HG03139 (cell line): ENCODE results near the gene CATSPERE.
A peak's percentile ranks its signal among the peaks of the same experiment; 100 is the strongest.
"Not testable (repeated sequence)": the region's sequence is repeated elsewhere in the genome, so short reads cannot be mapped to it uniquely, and the experiment has no call there.

Experiments
- ATAC-seq: cut with Tn5 transposase; IDR thresholded peaks from one replicate; pipeline ENCODE4 v1.9.1; 2021; ENCODE audit not compliant: unreplicated experiment

The CATSPERE gene

DNA sequence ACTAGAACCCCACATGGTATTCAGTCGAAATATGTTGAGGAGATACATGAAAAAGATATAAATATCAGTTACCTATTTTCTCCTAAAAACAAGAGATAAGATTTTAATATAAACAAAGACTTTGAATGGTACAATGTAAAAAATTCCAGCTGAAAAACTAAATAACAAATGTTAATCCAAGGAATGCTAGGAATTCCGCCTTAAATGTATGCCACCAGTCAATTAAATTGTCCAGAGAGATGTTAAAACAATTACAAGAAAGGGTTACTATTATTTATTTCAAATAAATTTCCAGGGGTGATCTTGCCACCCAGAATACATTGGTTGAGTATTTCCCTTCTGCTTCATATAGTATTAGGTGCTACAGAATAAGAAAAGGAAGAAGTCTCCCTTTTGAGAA, 13.5 kb upstream of the CATSPERE start:
- ATAC-seq, result no peak

DNA sequence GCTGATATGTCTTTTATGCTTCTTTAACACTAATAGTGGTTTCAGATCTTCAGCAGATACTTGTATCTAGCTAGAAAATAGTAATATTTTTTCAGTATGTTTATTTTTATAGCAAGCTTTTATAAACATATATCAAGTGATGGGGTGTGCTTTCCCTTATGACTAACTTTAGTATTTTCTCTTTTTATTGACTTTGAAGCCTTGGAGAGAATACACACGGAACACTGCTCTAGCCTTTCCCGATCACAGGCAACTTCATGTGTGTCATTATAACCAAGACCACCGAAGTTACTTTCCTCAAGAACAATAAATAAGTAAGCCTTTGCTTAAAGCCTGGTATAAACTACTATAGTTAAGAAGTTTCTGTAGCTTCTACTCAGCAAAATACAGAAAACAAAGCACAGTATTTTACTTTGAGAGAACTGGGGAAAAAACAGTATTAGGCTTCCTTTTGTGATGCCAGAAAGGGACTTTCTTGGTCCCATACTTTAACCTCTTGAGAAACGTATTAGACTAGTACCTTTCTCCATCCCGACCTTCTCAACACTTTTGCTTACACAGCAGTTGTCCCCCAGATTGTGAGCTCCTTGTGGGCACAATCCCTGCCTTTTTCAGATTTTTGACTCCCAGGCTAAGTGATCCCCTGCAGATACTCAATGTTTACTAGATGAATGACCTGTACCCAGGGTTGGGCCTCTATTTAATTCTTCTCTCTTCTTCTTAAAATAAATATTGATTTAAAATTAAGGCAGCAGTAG, 12.6 kb upstream of the CATSPERE start:
- ATAC-seq, result no peak

DNA sequence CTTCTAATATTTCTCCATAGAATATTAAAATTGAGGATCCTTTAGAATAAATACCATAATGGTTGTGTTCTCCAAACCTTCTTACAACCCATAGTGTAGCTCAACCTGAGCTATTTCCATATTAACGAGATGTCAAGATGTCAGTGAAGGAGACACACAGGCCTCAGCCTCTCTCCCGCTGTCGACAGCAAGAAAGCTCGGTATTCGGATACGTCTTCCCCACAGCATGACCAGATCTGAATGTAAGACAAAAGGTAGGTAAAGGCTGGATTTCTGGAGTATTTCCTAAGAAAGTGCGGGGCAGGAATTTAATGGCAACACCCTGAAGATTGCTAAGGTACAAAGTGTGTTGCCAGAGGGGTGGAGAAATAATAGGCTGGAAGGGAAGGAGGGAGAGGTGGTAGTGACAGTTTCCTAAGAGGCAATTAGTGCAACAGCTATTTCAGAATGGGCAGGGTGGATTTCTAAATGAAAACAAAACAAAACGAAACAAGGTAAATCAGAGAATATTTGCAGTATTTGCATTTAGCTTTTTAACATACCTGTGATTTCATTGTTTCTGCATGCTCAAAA, 11.1 kb upstream of the CATSPERE start:
- ATAC-seq, result no peak

DNA sequence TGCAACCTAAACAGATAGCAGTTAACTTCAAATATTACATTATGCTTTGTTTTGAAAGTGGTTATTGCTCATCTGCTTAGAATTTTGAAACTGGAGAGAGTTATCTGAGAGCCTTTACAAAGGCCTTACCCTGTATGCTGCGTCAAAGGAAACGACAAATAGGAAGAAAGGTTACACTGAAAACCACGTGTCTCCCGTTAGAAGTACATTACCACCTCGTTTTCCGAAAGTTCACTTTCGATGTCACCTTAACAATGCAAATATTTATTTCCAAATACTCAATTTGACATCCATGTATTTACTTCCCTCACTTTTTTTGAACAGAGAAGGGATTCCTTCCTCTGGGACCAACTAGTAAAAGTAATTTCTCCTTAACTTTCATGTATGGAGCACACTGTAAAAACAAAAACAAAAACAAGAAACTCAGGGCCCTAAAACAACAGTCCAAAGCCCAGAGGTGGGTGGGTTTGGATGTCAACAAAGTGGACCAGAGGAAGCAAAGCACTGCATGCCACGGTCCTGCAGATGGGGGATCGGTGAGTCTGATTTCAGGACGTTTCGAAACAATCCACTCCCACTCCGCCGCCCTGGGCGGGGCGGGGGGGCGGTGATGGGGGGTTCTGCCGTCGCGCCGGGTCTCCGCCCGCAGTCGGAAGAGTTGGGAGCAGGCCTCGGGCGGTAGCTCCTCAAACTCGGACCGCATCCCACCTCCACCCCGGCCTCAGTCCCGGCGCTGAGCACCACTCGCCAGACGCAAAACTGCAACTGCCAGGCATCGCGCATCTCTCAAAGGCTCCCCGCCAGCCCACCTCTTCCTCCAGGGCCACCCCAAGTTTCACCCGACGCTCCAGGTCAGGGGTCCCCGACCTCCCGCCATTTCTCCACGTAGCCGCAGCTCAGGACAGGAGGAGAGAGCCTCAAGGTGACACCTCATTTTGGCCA, 10.2 kb upstream of the CATSPERE start:
- peak; percentile 10 for ATAC-seq

DNA sequence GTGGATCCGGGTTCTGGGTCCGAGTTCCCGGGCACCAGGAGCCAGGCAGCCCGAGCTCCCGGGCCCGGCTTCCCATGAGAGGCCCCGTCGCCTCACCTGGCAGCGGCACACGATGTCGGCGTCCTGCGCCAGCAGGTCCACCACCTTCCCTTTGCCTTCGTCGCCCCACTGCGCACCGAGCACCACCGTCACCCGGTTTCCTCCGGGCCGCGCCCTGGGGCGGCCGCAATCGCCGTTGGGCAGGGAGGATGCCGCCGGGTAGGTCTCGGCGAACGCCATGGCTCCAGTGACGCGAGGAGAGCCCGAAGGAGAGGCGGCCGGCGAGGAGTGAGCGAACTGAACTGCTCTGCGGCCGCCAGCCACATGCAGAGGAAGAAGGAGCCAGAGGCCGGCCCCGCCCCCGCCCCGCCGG, 9.5 kb upstream of the CATSPERE start, which contains the start of gene ADSS2:
TSS of gene ADSS2 (minus strand) at position 371 of the 412 bp plus-strand sequence. CDS start at position 279, 92 bp downstream.
- ATAC-seq, result no peak

DNA sequence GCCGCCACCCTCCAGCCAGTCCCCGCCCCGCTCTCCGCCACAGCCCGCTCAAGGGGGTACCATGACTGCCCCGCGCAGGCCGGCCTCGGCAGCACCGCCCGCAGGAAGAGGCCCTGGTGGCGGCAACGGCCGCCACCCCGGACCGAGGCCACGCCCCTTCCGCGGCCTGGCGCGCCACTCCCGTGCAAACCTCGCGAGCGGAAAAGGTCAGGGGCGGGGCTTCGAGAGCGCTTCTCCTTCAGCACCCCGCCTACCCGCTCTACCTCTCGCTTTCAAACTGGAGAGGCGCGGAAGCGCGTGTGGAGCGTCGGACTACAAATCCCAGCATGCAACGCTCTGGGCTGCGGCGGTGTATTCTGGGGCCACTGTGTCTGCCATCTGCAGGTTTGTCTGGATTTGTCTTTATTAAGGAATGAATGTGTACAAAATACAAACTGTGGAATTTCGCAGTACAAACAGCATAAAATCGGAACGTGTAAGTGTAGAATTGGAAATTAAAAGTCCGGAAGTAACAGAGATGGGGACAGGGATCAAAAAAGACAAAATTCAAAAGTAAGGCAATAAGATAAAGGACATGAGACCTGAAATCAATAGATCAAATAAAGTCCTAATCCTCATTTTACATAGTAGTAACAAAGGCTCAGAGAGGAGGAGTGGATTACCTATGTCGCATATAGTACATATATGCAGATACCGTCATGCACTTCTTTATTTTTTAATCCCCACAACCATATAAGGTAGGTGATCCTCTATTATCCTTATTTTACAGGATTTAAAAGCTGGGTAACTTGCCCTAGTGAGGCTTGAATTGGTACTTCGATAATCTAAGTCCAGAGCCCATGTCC, 8.9 kb upstream of the CATSPERE start:
- peak; percentile 94 for ATAC-seq

DNA sequence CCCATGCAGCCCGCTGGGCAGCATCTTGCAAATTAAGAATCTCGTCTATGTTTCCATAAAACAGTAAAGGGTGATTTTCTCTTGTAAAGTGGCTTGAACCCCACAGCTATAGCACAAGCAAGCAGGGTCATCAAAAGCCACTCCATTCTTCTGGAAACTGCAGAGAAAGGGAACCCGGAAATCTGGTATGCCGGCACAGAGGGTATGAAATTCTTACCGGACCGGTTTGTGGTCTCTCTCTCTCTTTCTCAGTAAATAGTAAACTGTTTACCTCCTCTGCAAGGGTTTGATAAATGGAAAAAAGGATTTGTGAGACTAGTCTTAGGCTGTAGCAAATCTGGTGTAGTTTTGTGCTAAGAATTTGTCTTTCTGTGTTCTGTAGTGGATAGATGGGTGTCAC, 6.7 kb upstream of the CATSPERE start:
- no peak for ATAC-seq

DNA sequence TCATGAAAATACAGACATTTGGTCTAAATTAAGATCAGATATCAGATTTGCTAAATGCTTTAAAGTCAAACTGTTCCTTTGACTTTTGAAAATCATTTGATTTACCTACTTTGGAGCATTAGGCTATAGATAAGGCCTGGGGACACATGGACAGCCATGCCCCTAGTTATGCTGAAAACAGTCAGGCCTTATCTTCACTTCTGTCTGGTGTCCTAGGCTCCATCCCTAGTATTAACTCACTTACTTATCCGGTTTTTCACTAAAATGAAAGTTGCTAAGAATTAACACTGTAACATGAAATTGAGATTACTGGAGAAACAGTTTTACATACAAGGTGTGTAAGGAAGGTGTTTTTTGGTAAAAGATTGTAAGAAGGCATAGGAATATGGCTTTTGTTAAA, 4.5 kb upstream of the CATSPERE start:
- ATAC-seq, result no peak

DNA sequence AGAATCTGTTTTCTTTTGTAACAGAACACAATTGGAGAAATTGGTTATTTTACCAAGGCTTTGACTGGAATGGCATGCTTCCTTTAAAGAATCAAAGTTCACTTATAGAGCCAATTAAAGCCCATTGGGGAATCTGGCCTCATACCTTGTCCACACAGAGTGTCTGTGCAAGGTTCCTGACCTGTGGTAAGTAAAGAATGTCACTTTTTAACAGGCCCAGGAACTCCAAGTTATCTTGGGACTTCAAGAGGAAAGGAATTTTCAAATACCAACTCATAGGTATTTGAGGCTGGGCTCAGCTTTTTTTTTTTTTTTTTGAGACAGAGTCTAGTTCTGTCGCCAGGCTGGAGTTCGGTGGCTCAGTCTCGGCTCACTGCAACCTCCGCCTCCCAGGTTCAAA, 2.3 kb upstream of the CATSPERE start:
- no peak for ATAC-seq

DNA sequence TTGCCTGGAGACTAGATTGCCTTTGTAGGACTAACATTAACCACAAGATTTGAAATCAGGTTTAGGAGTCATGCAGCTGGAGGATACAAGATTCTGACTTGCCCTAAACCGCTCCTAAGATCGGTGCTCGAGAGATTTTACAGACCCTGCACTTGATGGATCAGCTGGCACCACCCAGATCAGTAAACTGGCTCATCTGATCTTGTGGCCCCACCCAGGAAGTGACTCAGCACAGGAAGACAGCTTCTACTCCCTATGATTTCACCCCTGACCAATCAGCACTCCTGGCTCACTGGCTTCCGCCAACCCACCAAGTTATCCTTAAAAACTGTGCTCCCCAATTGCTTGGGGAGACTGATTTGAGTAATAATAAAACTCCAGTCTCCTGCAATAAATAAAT, 876 bp upstream of the CATSPERE start:
- no peak for ATAC-seq

DNA sequence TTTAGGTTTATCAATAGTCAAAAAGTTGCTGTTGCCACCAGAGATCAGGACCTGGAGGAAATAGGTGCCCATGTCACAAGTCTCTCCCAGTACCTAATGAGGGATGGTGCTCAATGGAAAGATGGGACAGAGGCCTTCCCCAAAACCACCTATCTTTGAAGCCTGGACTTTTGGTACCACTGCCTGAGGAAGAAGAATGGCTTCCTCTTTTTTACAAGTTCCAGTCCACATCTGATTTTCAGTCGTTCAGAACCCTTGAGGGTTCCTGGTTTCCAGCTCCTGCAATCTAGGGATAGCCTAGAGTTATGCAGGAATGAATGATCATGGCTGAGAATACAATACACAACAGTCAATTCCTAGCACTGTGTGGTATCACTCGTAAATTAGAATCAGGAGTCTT, 5.7 kb downstream of the CATSPERE start:
- no peak for ATAC-seq

DNA sequence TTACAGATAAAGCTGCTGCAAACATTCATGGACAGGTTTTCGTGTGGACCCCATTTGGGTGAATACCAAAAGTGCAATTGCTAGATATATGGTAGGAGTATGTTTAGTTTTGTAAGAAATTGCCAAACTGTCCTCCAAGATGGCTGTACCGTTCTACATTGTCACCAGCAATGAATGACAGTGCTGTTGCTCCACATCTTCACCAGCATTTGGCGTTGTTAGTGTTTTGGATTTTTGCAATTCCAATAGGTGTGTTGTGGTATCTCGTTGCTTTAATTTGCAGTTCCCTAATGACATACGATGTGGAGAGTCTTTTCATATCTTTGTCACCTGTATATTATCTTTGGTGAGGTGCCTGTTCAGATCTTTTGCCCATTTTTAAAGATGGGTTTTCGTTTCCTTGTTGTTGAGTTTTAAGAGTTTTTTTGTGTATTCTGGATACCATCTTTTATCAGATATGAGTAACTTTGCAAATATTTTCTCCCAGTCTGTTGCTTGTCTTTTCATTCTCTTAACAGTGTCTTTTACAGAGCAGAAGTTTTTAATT, 12.1 kb downstream of the CATSPERE start:
- ATAC-seq, result no peak

DNA sequence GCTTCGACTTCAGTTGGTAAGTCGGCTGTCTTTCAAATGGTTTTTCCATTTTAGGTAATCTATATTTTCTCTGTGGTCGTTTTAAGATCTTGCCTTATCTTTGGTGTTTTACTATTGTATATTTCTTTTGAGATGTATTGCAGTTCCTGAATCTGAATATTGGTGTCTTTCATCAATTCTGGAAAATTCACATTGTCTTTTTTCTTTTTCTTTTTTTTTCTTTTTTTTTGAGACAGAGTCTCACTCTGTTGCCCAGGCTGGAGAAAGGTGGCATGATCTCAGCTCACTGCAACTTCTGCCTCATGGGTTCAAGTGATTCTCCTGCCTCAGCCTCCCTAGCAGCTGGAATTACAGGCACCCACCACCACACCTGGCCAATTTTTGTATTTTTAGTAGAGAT, 23.9 kb downstream of the CATSPERE start:
- not testable (repeated sequence) for ATAC-seq

DNA sequence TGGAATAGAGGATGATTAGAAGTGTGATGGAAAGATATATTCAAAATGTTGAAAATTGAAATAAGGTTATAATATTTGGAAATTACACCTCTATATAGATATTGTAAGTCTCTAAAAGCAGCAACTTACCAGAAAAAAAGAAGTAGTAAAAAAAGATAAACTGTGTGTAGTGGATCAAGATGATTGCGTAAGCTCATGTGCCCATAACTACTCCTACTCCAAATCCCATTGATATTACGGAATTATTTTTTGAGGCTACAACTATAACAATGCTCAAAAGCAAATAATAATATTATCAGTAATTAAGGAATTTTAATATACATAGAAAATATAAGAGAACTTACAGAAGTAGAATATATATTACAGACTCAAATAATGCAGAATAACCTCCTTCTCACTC, 33.6 kb downstream of the CATSPERE start:
- ATAC-seq, result no peak

DNA sequence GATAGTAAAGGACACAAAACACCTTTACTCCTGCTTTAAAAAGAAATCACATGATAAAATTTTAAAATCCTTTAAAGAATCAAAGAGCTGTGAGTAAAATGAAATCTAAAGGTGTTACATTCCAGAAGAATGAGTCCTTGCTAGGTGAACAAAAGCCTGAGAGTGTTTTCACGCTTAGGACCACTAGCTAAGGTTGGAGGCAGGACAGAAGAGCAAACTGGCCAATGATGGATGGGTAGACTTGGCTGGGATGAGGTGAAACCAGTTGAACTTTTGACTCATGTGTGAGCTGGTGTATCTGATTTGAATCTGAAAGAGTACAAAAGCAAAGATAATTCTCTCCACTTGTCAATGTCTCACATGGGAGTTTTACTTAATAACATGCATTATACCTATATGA, 35.1 kb downstream of the CATSPERE start:
- no peak for ATAC-seq

DNA sequence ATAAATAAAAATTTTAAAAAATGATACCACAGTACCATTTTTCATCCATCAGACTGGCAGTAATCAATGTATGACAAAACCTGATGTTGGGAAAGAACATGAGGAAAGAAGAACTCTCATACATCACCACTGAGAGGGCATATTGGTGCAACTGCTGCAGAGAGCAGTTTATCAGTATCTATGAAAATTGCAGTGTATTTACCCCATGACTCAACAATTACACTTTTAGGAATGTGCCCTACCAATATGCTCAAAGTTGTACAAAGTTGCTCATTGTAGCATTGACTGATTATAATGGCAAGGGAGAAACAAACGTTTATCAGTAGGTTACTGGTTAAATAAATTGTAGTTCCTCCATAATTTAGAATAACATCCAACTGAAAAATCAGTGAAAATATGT, 36.7 kb downstream of the CATSPERE start:
- ATAC-seq, result no peak

DNA sequence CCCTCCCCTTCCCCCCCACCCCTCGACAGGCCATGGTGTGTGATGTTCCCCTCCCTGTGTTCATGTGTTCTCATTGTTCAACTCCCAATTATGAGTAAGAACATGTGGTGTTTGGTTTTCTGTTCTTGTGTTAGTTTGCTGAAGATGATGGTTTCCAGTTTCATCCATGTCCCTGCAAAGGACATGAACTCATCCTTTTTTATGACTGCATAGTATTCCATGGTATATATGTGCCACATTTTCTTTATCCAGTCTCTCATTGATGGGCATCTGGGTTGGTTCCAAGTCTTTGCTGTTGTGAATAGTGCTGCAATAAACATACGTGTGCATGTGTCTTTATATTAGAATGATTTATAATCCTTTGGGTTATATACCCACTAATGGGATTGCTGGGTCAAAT, 38.4 kb downstream of the CATSPERE start:
- not testable (repeated sequence) for ATAC-seq

DNA sequence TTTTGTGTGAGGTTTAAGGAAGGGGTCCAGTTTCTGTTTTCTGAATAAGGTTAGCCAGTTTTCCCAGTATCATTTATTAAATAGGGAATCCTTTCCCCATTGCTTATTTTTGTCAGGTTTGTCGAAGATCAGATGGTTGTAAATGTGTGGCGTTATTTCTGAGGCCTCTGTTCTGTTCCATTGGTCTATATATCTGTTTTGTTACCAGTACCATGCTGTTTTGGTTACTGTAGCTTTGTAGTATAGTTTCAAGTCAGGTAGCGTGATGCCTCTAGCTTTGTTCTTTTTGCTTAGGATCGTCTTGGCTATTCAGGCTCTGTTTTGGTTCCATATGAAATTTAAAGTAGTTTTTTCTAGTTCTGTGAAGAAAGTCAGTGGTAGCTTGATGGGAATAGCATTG, 39.4 kb downstream of the CATSPERE start:
- not testable (repeated sequence) for ATAC-seq

DNA sequence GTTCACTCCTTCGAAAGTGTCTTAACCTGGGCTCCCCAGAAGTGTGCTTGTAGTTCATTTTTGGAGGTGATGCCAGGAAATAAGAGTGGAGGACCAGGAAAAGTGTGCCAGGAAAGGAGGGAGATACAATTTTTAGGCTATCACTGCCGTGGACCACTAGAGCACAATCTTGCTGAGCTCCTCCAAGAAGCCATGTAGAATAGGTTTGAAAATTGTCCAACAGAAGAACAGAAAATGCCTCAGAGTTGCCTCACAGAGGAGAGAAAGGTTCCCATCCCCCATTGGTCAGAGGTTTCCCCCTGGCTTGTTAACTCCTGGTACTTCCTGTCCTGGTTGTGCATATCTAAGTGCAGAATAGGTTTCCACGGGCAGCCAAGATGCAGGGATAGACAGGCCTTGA, 41.6 kb downstream of the CATSPERE start:
- ATAC-seq, result no peak

DNA sequence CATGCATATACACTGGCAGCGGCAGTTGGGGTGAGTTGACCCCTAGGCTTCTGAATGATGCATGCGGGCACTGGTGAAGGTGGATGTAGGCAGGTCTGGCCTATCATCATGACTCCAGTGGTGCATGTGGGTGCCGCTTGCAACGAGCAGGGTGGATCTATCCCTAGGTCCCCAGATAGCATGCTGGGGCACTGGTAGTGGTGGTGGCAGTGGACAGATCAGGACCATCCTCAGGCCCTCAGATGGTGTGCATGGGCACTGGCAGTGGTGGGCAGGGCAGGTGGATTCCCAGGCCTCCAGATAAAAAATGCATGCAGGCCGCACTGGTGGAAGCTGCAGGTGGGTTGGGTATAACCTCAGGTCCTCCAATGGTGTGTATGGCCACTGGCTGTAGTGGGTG, 52.4 kb downstream of the CATSPERE start:
- no peak for ATAC-seq
